ENCODE results near the gene RPL37.

The RPL37 gene

GRCh38 chr5:40775846-40776657 lies 59.0 kb downstream of the RPL37 start:
- Histone ChIP-seq H3K9me3 (ENCODE audit: control insufficient read depth in 5 of 5, low read length in 5 of 5) (no peaks in the 10 kb centered on the region), H3K36me3 (ENCODE audit: control insufficient read depth in 5 of 5, insufficient read depth in 5 of 5, low read length in 5 of 5) (peaks cover 24 to 50% (median 36%) of the 10 kb centered on the region in 5 donors), H3K27ac (ENCODE audit: low read depth, low read length) (no peak overlapping the region), H3K4me3 (ENCODE audit: low read depth in 1 of 5, low read length in 5 of 5) (no peak overlapping the region), H3K9ac (ENCODE audit: low read length in 5 of 5) (peak overlapping the region in 1 of 5 donors; percentile 19), H3K4me1 (ENCODE audit: control insufficient read depth in 5 of 5, insufficient read depth in 5 of 5, low read length in 5 of 5) (peaks cover 0 to 17% (median 3%) of the 10 kb centered on the region in 5 donors), H3K27me3 (ENCODE audit: control insufficient read depth in 5 of 5, insufficient read depth in 4 of 5, low read length in 5 of 5) (no peaks in the 10 kb centered on the region)
